PC-3 (cell line): Measurements from ENCODE around the gene GAL3ST1. TPM values are rescaled to one million over a fixed set of nuclear protein-coding genes. Genes with fewer than 3 reads are reported as not detected.

Experiments
- ATAC-seq: fragments of 200-7000 bp; cut with Tn5 transposase; 2 replicates; pipeline ENCODE4 v1.9.1; 2020; ENCODE audit warnings: mild to moderate bottlenecking, moderate library complexity
- BruUV-seq: library from RNA; stranded (reverse); fragments of 400-500 nt; replicated peaks from 2 replicates; lab custom pipeline; 2021; lab: Mats Ljungman, UMichigan
- CTCF ChIA-PET: fragments of 300-600 bp; sonication (Branson Sonifier 250); formaldehyde crosslinking; loops from one replicate; lab custom pipeline; 2022; ENCODE audit warnings: antibody characterized with exemption; lab: Charles Lee
- POLR2A ChIA-PET: fragments of 300-600 bp; sonication (Branson Sonifier 250); formaldehyde crosslinking; loops from one replicate; lab custom pipeline; 2022; ENCODE audit warnings: antibody characterized with exemption; ENCODE audit not compliant: unreplicated experiment; lab: Charles Lee
- DNase-seq: peaks from one replicate; pipeline ENCODE4 v3.0.0-alpha.2; 2015
- H2AFZ ChIP-seq: fragments of 300-600 bp; sonication (generic); 2 replicates; pipeline ENCODE4 v1.6.0; 2016; ENCODE audit warnings: antibody characterized with exemption, low read length
- H3F3A ChIP-seq: fragments of 300-600 bp; sonication (generic); one replicate; pipeline ENCODE4 v1.6.0; 2017; ENCODE audit warnings: antibody characterized with exemption, low read length, control low read depth, mild to moderate bottlenecking; ENCODE audit not compliant: unreplicated experiment
- H3K27ac ChIP-seq: fragments of 300-600 bp; sonication (generic); 2 replicates; pipeline ENCODE4 v1.5.1; 2016; ENCODE audit warnings: mild to moderate bottlenecking, low read length
- H3K27me3 ChIP-seq: fragments of 300-600 bp; sonication (generic); 2 replicates; pipeline ENCODE4 v1.6.1; 2016; ENCODE audit warnings: low read length, mixed read lengths
- H3K36me3 ChIP-seq: fragments of 300-600 bp; sonication (generic); 2 replicates; pipeline ENCODE4 v1.6.1; 2016; ENCODE audit warnings: low read depth, mixed run types, low read length, mixed read lengths
- H3K4me1 ChIP-seq: fragments of 300-600 bp; sonication (generic); 2 replicates; pipeline ENCODE4 v1.5.1; 2016; ENCODE audit warnings: low read length; ENCODE audit not compliant: insufficient read depth
- H3K4me2 ChIP-seq: fragments of 300-600 bp; sonication (generic); 2 replicates; pipeline ENCODE4 v1.6.0; 2016; ENCODE audit warnings: low read length
- H3K4me3 ChIP-seq: fragments of 300-600 bp; sonication (generic); 2 replicates; pipeline ENCODE4 v1.5.1; 2016; ENCODE audit warnings: mild to moderate bottlenecking, low read length, mixed read lengths
- H3K79me2 ChIP-seq: fragments of 300-600 bp; sonication (generic); 2 replicates; pipeline ENCODE4 v1.6.1; 2017; ENCODE audit warnings: low read length, mixed read lengths
- H3K9ac ChIP-seq: fragments of 300-600 bp; sonication (generic); 2 replicates; pipeline ENCODE4 v1.6.0; 2016; ENCODE audit warnings: mild to moderate bottlenecking, low read length
- H3K9me2 ChIP-seq: fragments of 300-600 bp; sonication (generic); replicated peaks from 2 replicates; pipeline ENCODE4 v1.6.1; 2016; ENCODE audit warnings: mixed run types, low read length, mixed read lengths
- H3K9me3 ChIP-seq: fragments of 300-600 bp; sonication (generic); 2 replicates; pipeline ENCODE4 v1.6.1; 2016; ENCODE audit warnings: low read length, mixed read lengths
- H4K20me1 ChIP-seq: fragments of 300-600 bp; sonication (generic); 2 replicates; pipeline ENCODE4 v1.6.1; 2016; ENCODE audit warnings: low read length, mixed read lengths
- CTCF ChIP-seq: fragments of 300-600 bp; sonication (generic); conservative IDR thresholded peaks from 2 replicates; pipeline ENCODE4 v1.5.1; 2017; ENCODE audit warnings: antibody characterized with exemption, low read depth, mild to moderate bottlenecking, low read length
- EZH2 ChIP-seq: fragments of 300-600 bp; sonication (generic); IDR thresholded peaks from one replicate; pipeline ENCODE4 v1.6.1; 2017; ENCODE audit warnings: antibody characterized with exemption, mild to moderate bottlenecking, low read length; ENCODE audit not compliant: unreplicated experiment
- EZH2phosphoT487 ChIP-seq: fragments of 300-600 bp; sonication (generic); IDR thresholded peaks from 2 replicates; pipeline ENCODE4 v1.6.1; 2018; ENCODE audit warnings: mild to moderate bottlenecking, antibody characterized with exemption, low read length, borderline replicate concordance
- intact Hi-C: fragments of 100-400 bp; cut with micrococcal nuclease; formaldehyde crosslinking; loops from 2 replicates; pipeline ENCODE4 v1.9.0; 2023
- total RNA-seq: library from RNA; depleted of rRNA; stranded (reverse); fragments of >200 nt; gene quantifications from 2 replicates; pipeline ENCODE4 v1.2.3, GENCODE V29; 2014

GAL3ST1 gene
- total RNA-seq, 1 experiment from 2014 or later: not detected

- intact Hi-C loops: no loop called here
- no peak for ATAC-seq
These were observed 60.2 kb downstream of the GAL3ST1 start for GRCh38 chr22:30514252-30514651.

GRCh38 chr22:30513462-30513861 lies 61.0 kb downstream of the GAL3ST1 start:
- ChIA-PET CTCF (no interaction called here), POLR2A (no interaction called here)
- Histone ChIP-seq H3K9me2 (no peaks in the 10 kb centered on the region), H3K4me3 (no peak overlapping the region), H3K27me3 (no peaks in the 10 kb centered on the region), H3K4me1 (no peaks in the 10 kb centered on the region), H3K36me3 (no peaks in the 10 kb centered on the region), H3K4me2 (no peak overlapping the region), H3F3A (no peaks in the 10 kb centered on the region), H3K9me3 (no peaks in the 10 kb centered on the region), H3K27ac (no peak overlapping the region), H2AFZ (no peak overlapping the region), H3K79me2 (no peaks in the 10 kb centered on the region), H3K9ac (no peak overlapping the region), H4K20me1 (no peaks in the 10 kb centered on the region)
- TF ChIP-seq EZH2: no peak
- TF ChIP-seq EZH2phosphoT487: no peak
- TF ChIP-seq CTCF: no peak
- BruUV-seq: no TSS peak
- DNase-seq: no peak
- ATAC-seq: no peak
- intact Hi-C loops: no loop called here

More at GRCh38 chr22:30514252-30514651, 60.2 kb downstream of the GAL3ST1 start:
- no TSS peak for BruUV-seq
- no peak for DNase-seq
- no peak for TF ChIP-seq EZH2
- TF ChIP-seq CTCF: no peak
- TF ChIP-seq EZH2phosphoT487: no peak
- no peak overlapping the region for H2AFZ ChIP-seq
- H3K4me1 ChIP-seq: no peaks in the 10 kb centered on the region
- no peaks in the 10 kb centered on the region for H3K9me3 ChIP-seq
- H3K9ac ChIP-seq: no peak overlapping the region
- no peak overlapping the region for H3K27ac ChIP-seq
- no peaks in the 10 kb centered on the region for H4K20me1 ChIP-seq
- H3K79me2 ChIP-seq: no peaks in the 10 kb centered on the region
- no peaks in the 10 kb centered on the region for H3K36me3 ChIP-seq
- H3K4me2 ChIP-seq: no peak overlapping the region
- H3K27me3 ChIP-seq: no peaks in the 10 kb centered on the region
- ChIA-PET CTCF (no interaction called here), POLR2A (no interaction called here)
- no peaks in the 10 kb centered on the region for H3F3A ChIP-seq
- no peaks in the 10 kb centered on the region for H3K9me2 ChIP-seq
- no peak overlapping the region for H3K4me3 ChIP-seq

- Histone ChIP-seq H3K36me3 (no peaks in the 10 kb centered on the region), H3K9ac (no peak overlapping the region), H3K9me2 (no peaks in the 10 kb centered on the region), H3K4me2 (no peak overlapping the region), H2AFZ (no peak overlapping the region), H3K4me3 (no peak overlapping the region), H3F3A (no peaks in the 10 kb centered on the region), H3K4me1 (no peaks in the 10 kb centered on the region), H3K27ac (no peak overlapping the region), H4K20me1 (no peaks in the 10 kb centered on the region), H3K9me3 (no peaks in the 10 kb centered on the region), H3K27me3 (no peaks in the 10 kb centered on the region), H3K79me2 (no peaks in the 10 kb centered on the region)
- ChIA-PET CTCF (no interaction called here), POLR2A (no interaction called here)
- BruUV-seq: no TSS peak
- ATAC-seq: no peak
- no peak for DNase-seq
- intact Hi-C loops: no loop called here
- TF ChIP-seq EZH2phosphoT487: no peak
These were observed 62.6 kb downstream of the GAL3ST1 start for GRCh38 chr22:30511911-30512310.
